NCI-H2196 (cell line): ENCODE measurements around the gene PATZ1.

Experiments used
- DNase-seq: peaks from one replicate; lab custom pipeline; 2025; ENCODE audit not compliant: unreplicated experiment; lab: John Stamatoyannopoulos, UW

Gene PATZ1

DNA sequence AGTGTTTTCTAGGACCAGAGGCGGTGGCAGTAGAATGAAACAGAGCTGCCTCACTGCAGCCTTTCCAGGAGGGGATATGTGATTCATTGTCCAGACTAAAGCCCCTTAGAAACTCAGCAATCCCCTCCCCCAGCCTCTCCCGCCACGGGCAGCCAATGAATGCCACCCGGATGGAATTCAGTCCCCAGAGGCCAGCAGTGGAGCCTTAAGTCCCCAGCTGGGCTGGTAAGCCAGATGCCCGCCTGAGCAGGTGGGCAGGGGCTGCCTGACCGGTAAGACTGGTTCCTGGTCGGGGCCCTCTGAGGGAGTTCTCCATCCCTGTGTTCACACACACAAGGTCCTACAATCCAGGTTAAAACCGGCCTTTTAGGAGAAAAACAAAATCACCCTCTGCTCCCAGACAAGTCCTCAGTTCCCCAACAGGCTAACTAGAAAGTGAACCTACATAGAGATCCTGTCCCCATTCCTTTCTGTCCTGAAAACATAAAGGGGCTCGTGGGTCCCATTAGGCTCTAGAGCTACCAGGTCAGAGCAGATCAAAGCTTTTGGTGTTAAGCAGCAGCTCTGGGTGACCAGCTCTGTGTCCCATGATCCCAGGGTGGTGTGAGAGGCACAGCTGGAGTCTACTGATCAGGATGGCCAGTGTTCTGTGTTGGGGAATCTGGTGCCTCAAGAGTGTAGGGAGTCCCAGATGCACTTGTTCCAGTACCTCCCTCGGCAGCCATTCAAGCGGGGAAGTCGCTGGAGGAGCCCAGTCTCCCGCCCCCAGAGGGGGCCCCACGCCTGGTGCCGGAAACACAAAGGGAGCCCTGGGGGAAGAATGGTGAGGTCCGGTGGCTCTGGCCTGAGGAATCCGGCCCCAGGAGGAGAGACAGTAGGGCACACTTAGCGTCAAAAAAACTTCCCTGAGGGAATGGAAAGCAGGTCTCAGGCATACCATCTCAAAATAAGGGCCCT lies 2.6 kb downstream of the PATZ1 start:
- DNase-seq = peak; percentile 29

DNA sequence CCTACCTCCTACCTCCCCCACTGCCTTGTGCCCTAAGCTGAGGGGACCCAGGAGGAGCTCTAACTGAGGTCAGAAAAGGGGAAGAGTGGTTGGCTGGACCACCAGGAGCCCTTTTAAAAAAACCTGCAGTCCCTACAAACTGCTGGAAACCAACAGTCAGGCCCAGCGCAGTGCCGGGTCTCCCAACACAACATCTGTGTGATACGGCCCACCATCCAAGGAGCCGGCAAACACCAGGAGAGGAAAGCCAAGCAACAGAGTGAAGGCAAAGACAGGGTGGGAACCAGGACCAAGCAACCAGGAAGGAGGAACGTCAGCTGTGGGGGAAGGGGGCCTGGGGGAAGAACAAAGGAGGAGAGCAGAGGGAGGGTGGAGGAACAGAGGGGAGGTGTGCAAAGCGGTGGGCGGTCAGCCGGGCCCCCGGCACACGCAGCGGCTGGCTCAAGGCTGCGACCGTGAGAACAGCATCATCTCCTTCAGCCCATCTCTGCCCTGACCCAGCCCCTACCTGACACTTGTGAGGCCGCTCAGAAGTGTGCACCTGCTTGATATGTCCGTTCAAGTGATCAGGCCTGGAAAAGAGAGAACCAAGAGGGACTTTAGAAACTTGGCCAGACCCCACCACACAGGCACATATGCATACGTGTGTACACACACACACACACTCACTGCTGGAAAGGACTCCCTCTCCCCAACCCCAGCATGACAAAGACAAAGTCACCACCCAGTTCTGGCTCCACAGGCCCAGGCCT lies 3.6 kb downstream of the PATZ1 start:
- no peak for DNase-seq

DNA sequence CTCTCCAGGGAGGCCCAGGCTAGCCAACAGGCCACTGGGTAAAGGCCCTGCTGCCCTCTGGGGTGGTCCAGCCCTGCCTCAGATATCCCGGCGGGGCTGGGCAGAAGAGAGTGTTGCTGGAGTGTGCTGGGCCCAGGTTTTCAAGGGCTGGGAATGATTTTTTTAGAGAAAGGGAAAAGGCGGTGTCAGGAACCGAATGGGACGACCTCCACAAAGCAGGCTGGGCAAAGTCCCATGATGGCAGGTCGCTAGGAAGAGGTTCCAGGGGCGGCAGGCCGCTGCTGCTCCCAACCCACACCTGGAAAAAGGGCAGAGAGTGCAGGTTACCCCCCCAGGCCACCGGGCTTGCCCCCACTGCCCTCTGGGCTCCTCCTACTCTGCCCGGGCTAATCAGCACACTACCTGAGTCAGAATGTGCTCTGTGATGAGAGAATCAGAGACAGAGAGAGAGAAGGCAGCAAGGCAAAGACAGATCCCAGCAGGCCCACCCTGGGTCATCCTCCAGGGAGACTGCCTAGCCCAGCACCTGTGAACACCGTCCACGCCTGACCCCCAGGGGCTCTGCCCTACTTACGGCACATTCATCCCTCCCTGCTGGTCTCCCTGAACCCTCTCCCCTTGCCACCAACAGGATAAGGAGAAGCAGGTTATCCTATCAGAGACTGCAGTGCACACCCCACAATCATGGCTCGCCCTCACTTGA lies 4.6 kb downstream of the PATZ1 start:
- DNase-seq = no peak

DNA sequence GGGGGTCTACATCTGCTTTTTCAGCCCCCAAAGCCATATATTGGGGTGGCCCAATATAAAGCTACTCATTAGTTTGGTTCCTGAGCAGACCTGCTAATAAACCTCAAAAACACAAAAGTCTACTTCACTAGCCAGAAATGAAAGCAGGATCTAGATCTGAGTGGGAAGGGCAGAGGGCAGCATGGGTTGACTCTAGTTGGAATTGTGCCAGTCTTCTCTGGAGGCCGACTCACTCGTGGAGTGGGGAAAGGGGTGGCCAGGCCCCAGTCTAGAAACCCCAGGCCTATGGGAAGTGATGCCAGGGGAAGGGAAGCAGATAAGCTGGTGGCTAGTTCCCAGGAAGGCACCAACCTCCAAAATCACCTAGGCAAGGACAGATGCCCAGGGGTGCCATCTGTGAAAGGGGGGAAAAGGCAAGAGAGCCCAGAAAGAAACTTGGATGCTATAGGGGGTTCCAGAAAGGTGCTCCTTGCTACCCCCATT lies 5.3 kb downstream of the PATZ1 start:
- DNase-seq = no peak

DNA sequence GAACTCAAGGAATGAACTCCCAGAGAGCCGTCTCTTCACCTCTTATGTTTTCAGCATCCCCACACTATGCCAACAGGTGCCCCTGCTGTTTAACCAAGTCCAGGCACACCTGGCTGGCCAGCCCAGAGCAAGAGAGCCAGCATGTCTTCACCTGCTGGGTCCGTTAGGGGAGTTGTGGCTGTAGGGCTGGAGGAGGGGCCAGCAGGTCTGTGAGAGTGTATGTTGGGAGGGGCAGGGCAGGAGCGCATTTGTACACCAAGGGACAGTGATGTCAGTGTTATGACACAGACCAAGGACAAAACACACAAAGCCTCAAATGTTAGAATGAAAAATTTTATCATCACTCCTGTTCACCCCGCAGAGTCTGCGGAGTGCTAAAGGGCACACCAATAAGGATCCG lies 5.8 kb downstream of the PATZ1 start:
- DNase-seq = no peak

DNA sequence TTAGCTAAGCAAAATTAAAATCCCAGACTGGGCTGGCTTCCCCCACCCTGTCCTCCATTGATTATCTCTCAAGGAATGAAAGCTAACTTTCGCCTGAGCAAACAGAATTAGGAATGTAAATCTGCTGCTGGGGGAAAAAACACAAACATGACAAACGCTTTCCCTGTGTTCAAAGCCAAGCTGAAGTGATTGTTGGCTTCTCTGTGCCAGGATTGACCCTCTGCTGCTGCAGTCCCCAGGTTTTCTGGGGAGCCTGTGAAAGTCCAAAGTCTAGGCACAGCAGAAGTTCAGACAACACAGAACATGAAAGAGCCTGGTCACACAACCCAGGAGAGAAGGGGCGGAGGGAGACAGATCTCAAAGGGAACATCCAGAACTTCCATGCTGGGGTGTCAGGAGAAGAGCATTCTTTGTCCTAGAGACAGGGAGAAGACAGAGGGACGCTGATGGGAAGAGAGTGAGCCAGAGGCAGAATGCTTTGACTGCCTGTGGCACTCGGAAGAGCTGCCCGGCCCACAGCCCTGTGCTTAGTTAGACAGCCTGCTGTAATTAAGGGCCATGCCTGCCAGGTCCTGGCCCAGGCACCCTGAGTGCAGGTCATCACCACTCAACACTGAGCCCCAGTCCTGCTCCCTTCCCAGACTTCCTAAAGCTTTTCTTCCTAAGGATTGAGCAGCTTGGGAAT lies 6.9 kb downstream of the PATZ1 start:
- DNase-seq = no peak

DNA sequence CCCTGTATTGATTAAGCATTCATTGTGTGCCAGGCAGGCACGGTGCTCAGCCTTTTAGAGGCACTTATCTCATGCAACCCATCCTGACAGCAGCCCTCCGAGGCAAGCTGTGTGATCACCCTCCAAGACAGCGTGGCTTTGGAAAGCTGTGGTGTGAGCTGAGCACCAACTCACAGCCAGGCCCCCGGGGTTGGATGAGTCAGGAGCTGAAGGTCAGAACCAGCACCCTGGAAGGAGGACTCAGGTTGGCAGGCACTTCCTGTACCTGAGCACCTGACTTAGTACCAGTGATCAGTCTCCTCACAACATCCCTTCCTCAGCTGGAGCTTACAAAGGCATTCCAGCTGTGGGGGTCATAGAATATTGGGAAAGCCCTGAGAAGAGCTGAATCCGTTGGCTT lies 9.0 kb downstream of the PATZ1 start:
- DNase-seq = no peak

DNA sequence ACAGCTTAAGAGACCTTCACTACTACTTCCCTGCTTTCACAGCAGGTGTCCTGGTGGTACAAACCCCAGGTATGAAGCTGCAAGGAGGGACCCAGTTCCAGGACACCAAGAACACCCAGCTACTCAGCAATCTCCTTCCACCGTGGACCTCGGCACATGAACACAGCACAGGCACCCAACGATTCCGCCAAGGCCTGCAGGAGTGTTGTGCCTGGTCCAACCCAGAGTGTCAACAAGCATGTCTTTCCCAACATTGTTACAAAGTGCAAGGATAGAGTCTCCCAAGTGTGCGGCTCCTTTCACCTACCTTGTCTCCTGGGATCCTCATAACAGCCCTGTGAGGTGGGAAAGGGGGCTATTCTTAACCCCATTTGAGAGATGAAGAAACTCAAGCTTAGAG lies 11.8 kb downstream of the PATZ1 start:
- DNase-seq = no peak

DNA sequence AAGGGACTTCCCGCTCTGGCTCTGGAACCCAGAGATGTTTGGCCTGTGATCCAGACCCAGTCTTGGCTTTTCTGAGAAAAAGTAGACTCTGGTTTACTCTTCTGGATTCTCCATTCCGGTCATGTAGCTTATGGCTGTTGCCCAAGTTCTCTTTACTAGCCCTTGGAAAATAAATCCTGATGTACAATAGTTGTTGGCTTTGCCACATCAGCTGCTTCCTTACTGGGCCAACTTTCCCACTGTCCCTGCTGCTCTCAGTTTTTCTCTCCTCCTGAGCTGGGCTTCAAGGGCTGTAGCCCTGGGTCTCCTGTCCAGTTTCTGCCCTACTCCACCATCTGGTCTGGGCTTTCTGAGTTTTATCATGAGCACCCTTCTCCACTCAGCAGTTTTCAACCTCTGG lies 12.5 kb downstream of the PATZ1 start:
- no peak for DNase-seq

DNA sequence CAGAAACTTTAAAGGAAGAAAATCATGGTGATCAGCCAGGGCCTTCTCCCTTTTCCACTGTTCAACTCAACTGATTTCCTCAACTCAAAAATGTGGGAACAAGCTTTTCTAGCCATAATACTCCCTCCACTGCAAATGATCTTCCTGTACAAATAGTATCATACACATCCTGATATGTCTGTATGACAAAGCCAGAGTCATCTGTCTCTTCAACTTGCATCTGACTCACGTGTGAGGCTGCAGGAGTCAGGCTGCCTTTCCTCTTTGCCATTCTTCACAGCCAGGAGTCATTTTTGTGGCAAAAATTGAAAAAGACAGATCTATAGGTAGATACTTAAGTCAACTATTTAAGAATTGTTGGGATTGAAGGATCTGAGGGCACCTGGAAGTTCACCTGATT lies 13.3 kb downstream of the PATZ1 start:
- DNase-seq = no peak

DNA sequence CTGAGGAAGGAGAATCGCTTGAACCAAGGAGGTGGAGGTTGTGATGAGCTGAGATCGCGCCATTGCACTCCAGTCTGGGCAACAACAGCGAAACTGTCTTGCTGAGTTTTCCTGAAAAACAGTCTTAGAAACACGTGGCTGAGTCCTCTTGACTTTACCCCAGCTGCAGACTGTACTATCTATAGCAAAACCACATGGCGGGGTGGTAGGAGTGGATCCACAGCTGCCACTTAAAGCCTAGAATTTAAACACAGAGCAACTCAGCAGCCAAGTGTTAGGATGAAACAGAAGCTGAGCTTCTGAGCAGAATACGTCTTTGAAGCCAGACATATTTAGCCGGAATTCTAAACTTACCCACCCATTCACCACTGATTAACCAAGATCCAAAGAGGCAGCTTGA lies 14.1 kb downstream of the PATZ1 start:
- no peak for DNase-seq

DNA sequence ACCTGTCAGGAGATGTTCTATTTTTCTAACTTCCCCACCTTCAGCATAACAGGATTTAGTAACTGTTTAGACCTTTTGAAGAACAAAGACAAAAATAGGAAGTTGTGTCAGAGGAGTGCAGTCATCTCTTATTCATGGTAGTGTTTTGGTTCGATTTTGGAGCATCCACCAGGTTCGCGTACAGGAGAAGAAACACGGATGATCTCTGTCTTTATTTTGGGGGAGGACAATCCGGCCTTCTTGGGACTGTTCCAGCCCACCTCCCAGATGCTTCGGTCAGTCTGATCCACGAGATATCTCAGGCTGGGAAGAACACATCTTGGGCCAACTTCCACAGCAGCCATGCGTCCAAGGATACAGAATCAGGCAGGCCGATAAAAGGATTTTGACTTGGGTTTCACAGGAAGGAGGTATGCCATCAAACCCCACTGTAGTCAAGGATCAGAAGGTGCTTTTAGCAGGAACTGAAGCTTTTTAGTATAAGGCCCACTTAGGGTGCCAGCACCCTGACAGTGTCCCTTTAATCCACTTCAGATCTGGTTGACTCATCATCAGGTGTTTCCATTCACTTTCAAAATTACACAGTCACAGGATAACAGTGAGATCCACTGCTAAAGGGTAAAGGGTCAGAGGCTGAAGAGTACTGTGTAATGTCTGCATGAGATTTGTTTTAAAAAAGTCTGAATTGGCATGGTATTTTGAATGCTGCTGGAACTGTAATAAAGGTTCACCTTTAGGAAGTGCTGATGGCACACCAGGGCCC lies 16.5 kb downstream of the PATZ1 start:
- no peak for DNase-seq

DNA sequence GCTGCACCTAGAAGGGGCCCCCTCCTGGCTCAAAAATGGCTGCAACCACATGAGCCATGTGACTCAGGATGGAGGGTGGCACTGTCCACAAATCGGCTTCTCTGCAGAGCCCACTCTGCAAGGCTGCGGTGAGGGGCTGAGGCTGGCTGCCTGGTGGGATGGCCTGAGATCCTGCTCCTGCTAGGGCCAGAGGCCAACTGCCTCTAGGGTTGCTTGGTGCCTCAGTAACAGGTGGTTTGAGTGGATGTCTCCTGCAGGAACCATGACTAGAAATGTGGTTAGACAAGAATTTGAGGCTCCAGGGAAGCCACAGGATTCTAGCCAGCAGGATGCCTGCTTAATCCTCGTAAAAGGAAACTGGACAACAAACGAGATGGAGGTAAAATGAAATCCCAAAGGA lies 17.1 kb downstream of the PATZ1 start:
- no peak for DNase-seq

DNA sequence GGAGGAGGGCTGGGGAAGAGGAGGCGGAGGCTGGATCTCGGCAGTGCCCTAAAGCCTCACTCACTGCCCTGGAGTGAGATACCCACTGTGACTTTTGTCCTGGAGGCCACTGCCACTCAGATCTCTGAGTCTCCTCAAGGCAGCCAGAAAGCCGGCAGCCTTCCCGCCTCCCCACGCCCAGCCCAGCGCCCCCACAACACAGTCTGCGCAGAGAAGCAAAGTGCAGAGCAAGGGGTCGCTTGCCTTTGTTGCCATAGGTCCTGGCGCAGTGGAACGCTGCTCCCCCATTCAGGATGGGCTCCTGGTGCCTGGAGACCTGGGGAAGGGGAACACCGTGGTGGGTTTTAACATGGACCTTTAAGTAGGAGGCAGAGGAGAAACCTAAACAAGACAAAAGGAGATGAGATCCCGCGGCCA lies 17.6 kb downstream of the PATZ1 start:
- no peak for DNase-seq

DNA sequence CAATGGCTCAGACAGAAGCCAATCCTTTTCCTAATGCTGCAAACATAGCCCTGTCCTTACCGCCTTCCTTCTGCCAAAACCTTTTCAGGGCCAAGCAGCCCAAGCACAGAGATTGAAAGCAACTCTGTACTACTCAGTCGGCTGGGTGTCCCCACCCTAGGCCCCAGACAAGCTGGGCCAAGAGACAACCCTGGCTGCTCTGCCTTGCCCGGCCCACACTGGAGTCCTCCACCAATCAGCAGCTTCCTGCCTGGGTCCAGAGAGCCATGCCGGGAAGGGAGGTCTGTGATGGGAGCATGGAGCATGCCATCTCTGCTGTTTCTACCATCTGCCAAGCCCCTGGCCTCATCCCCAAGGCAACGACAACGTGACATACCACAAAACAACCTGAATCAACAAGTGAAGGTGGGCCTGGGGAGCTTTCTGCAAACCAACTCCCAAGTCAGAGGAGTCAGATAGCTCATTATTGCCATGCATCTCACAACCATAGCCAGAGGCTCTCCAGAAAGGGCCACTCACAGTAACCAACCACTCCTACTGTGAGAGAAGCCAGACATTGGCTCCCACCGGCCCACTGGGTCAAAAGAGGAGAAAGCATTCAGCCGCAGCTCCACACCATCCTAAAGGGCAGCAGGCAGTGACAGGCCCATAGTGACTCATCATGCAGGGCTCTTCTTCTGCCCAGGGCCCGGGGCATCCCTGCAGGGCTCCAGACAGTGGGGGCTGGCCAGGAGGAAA lies 18.2 kb downstream of the PATZ1 start:
- DNase-seq = no peak

DNA sequence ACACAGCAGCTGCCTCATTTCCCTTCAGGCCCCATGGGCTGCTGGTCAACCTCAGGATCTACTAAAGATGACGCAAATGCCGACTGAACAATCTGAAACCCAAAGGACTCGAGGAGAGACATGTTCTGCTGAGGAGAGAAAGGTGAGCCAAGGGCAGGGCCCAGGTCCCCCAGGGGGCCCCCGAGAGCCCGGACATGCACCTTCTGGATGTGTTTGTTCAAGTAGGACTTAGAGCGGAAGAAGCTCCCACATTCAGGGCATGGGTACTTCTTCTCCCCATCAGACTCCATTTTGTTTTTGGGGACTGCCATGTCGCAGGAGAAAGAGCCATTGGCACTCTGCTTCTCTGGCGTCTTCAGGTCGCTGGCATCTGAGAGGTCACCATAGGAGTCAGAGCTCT lies 19.3 kb downstream of the PATZ1 start:
- DNase-seq = no peak

DNA sequence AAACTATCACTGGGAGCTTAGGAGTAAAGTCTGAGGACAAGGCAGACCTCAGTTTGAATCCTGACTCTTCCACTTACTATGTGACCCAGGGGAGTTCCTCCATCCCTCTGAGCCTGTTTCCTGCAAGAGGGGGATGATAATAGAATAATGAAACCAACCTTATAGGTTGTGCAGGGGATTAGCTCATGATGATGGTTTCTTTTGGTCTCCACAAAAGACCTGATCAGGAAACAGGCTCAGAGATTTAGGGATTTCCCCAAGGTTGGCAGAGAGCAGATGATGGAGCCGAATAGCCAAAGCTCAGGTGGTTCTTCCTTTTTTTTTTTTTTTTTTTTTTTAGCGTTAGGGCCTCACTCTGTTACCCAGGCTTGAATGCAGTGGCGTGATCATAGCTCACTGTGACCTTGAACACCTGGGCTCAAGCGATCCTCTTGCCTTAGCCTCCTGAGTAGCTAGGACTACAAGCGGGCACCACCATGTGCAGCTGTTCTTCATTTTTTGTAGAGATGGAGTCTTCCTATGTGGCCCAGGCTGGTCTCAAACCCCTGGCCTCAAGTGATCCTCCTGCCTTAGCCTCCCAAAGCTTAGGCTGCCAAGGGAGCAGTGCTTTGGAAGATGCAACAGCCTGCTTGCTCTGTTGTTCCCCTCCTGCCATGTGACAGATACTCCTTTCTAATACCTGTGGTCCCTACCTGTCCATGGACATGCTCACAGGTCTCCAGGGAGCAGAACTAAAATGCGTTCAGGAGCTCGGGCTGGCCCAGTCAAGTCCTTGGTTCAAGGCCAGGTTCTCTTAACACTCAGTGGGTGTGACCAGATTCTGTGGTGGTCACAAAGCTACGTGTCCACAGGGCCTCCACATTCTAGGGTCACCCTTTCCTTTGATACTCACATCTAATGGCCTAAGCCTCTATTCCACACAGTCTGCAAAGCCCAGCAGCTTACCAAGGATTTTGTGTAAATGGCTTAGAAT lies 22.3 kb downstream of the PATZ1 start:
- DNase-seq = no peak

DNA sequence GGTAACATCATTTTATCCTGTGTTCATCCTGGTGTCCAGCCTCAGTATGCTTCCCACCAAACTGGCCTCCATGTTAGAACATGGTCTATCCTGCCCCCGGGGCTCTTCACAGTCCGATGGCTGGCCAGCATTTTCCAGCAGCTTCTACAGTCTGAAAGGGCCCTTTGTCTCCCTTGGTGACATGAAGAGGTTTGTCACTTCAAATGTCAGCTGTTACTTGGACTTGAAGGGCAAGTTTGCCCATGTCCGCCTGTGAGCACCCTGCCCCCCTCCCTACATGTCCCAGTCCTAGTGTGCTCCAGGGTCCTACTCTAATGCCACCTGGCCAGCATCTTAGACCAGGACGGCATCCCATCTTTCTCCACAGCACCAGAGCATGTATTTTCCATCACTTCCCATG lies 24.7 kb downstream of the PATZ1 start:
- DNase-seq = no peak
